Endothelial cell of umbilical vein (primary cell): Measurements from ENCODE around the gene RANBP1.

ENCODE experiments used
- EZH2 ChIP-seq: IDR thresholded peaks from 2 replicates; pipeline ENCODE4 v1.6.1; 2012; ENCODE audit warnings: borderline replicate concordance, low read depth, mild to moderate bottlenecking, moderate library complexity, low read length, inconsistent platforms; ENCODE audit not compliant: severe bottlenecking
- FOS ChIP-seq: IDR thresholded peaks from 2 replicates; pipeline ENCODE4 v1.6.1; 2011; ENCODE audit warnings: mild to moderate bottlenecking, low read length, moderate library complexity, borderline replicate concordance; ENCODE audit not compliant: insufficient read depth
- GATA2 ChIP-seq: IDR thresholded peaks from 2 replicates; pipeline ENCODE4 v1.7.0; 2011; ENCODE audit warnings: low read depth, mild to moderate bottlenecking, moderate library complexity, mixed read lengths, low read length; ENCODE audit not compliant: insufficient read length, insufficient read depth
- MYC ChIP-seq: IDR thresholded peaks from one replicate; pipeline ENCODE4 v1.6.1; 2011; ENCODE audit warnings: mild to moderate bottlenecking, low read depth, low read length
- POLR2A ChIP-seq: IDR thresholded peaks from 2 replicates; pipeline ENCODE4 v1.6.1; 2012; ENCODE audit warnings: low read depth, mild to moderate bottlenecking, control low read depth, low read length
- POLR2AphosphoS5 ChIP-seq: IDR thresholded peaks from 2 replicates; pipeline ENCODE4 v1.6.1; 2012; ENCODE audit warnings: low read depth, mild to moderate bottlenecking, control low read depth, low read length, moderate library complexity; ENCODE audit not compliant: insufficient read depth
- TF ChIP-seq, protein P1 (sequence below), 2 donors: IDR thresholded peaks; 1 replicate in 1 of 2; 2 replicates in 1 of 2; pipeline ENCODE4 v1.5.1; 2011; ENCODE audit warnings: low read length in 2 of 2, mild to moderate bottlenecking in 2 of 2, moderate library complexity in 2 of 2, control low read depth in 1 of 2, inconsistent platforms in 1 of 2, low read depth in 1 of 2; ENCODE audit not compliant: insufficient read depth in 1 of 2; ENCODE audit errors: extremely low read depth in 1 of 2
- TF ChIP-seq, protein P2 (sequence below): IDR thresholded peaks from 2 replicates; pipeline ENCODE4 v1.6.1; 2011; ENCODE audit not compliant: insufficient read depth, insufficient read length

DNA sequence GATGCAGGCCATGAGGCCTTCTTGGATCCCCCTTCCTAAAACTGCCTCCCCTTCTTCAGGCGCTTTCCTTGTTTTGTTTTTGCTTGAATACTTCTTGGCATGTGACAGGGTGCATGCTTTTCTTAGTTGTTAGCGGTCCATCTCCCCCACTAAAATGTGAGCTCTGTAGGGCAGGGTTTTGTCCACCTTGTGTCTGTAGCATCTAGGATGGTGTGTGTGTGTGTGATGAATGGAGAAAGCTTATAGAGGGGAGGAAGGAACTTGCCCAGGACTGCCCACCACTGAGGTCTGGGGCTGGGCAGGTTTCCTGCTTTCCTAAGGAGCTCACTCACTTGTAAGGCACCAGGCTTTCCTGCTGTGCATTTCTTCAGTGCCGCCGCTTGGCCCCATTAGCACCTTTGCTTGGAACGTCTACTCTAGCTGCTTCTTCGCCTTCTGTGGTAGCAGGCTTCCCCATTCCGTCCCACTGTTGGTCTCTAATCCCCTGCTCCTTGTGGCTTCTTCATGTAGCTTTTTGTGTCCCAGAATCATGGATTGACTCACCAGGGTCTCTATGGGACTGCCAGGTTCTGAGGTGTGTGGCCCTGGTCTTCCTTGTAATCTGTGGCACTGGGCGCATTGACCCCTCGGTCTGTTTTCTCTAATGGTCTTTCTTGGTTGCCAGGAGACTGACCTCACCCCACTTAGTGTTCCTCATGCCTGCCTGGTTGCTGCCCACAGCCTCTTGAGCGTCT lies 32.6 kb upstream of the RANBP1 start:
- TF ChIP-seq, protein P1, sequence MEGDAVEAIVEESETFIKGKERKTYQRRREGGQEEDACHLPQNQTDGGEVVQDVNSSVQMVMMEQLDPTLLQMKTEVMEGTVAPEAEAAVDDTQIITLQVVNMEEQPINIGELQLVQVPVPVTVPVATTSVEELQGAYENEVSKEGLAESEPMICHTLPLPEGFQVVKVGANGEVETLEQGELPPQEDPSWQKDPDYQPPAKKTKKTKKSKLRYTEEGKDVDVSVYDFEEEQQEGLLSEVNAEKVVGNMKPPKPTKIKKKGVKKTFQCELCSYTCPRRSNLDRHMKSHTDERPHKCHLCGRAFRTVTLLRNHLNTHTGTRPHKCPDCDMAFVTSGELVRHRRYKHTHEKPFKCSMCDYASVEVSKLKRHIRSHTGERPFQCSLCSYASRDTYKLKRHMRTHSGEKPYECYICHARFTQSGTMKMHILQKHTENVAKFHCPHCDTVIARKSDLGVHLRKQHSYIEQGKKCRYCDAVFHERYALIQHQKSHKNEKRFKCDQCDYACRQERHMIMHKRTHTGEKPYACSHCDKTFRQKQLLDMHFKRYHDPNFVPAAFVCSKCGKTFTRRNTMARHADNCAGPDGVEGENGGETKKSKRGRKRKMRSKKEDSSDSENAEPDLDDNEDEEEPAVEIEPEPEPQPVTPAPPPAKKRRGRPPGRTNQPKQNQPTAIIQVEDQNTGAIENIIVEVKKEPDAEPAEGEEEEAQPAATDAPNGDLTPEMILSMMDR (IDR thresholded peaks at IDR 0.05; ENCODE audit: extremely low read depth in 1 of 2, insufficient read depth in 1 of 2, low read depth in 1 of 2, low read length in 2 of 2): no peak
- no peak for TF ChIP-seq POLR2A
- TF ChIP-seq, protein P2, sequence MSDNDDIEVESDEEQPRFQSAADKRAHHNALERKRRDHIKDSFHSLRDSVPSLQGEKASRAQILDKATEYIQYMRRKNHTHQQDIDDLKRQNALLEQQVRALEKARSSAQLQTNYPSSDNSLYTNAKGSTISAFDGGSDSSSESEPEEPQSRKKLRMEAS: no peak
- TF ChIP-seq EZH2: no peak
- no peak for TF ChIP-seq POLR2AphosphoS5
- TF ChIP-seq GATA2: no peak
- no peak for TF ChIP-seq FOS
- no peak for TF ChIP-seq MYC
